ENCODE data around the gene PATL1.

The PATL1 gene

GRCh38 chr11:59614277-59615119, 54.3 kb downstream of the PATL1 start:
- DNase-seq = no peak

GRCh38 chr11:59611570-59612565, 57.0 kb downstream of the PATL1 start:
- DNase-seq = peak; percentile 14

GRCh38 chr11:59610289-59610688, 58.5 kb downstream of the PATL1 start:
- no peak for DNase-seq

- DNase-seq = no peak
These were observed 61.0 kb downstream of the PATL1 start for GRCh38 chr11:59607703-59608454.

DNA sequence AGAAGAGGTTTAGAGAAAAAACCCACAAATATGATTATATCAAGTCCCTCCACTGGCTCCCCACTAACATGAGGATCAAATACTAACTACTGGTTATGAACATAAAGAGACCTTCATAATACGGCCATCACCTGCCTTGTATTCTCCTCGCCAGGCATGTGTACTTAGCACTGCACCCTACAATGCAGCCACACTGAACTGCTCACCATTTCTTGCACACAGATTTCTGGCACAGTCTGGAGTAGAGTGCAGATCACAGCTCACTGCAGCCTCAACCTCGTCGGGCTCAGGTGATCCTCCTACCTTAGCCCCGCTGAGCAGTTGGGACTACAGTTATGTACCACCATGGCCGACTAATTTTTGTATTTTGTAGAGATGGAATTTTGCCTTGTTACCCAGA, 66.4 kb downstream of the PATL1 start:
- no peak for DNase-seq

- DNase-seq = no peak
These were observed 67.0 kb downstream of the PATL1 start for GRCh38 chr11:59601788-59602187.

DNA sequence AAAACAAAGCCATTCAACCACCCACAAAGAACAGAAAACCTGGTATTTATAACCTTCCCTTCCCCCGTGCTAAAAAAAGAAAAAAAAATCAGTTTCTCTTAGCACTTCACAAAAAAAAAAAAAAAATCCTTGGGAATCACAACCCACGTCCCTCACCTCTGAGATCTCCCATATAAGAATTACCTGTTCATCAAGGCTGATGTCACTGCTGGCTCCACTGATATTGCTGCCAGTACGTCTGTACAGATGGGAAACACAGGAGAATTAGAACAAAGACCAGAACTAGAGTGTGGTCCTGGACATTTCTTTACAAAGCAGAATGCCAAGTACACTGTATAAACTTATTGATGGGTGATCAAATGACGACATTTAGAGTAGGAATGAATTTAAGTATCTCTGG, 68.2 kb downstream of the PATL1 start:
- no peak for DNase-seq

- no peak for DNase-seq
These were observed 68.6 kb downstream of the PATL1 start for GRCh38 chr11:59600234-59600633.

- DNase-seq = no peak
These were observed 69.9 kb downstream of the PATL1 start for GRCh38 chr11:59598961-59599360.

Measured in DMS 273 treated with DMSO at 0.1 percent for 48 hours (cell line).